OCI-LY3 (cell line): ENCODE data around the gene SF3B4.
A peak's percentile ranks its signal among the peaks of the same experiment; 100 is the strongest.
"Not testable (repeated sequence)": the region's sequence is repeated elsewhere in the genome, so short reads cannot be mapped to it uniquely, and the experiment has no call there.

Experiments
- H2AFZ ChIP-seq: fragments of 200-600, 300-600 bp; shearing (Covaris generic); 2 replicates; pipeline ENCODE4 v1.6.0; 2014; ENCODE audit warnings: antibody characterized with exemption, low read depth, low read length
- H3K27ac ChIP-seq: fragments of 200-600, 300-600 bp; sonication (generic); 2 replicates; pipeline ENCODE4 v1.5.1; 2014; ENCODE audit warnings: mild to moderate bottlenecking, low read length, moderate library complexity, mixed read lengths
- H3K27me3 ChIP-seq: fragments of 200-600, 300-600 bp; sonication (generic); 2 replicates; pipeline ENCODE4 v1.6.1; 2014; ENCODE audit warnings: low read depth, low read length, mixed read lengths
- H3K36me3 ChIP-seq: fragments of 200-600, 300-600 bp; sonication (generic); replicated peaks from 2 replicates; pipeline ENCODE3; 2014; ENCODE audit warnings: low read depth, low read length, mixed read lengths
- H3K4me1 ChIP-seq: fragments of 300-600, 200-600 bp; sonication (generic); 2 replicates; pipeline ENCODE4 v1.6.1; 2014; ENCODE audit warnings: low read length, mixed read lengths
- H3K4me2 ChIP-seq: fragments of 200-600, 300-600 bp; sonication (generic); 2 replicates; pipeline ENCODE4 v1.6.1; 2014; ENCODE audit warnings: low read length, mixed read lengths
- H3K4me3 ChIP-seq: fragments of 300-600, 200-600 bp; sonication (generic); 2 replicates; pipeline ENCODE4 v1.5.1; 2014; ENCODE audit warnings: antibody characterized with exemption, mild to moderate bottlenecking, low read length, moderate library complexity
- H3K79me2 ChIP-seq: fragments of 300-600, 200-600 bp; shearing (Covaris generic); 2 replicates; pipeline ENCODE4 v1.6.1; 2014; ENCODE audit warnings: mild to moderate bottlenecking, low read length, mixed read lengths
- H3K9ac ChIP-seq: fragments of 300-600, 200-600 bp; shearing (Covaris generic); 2 replicates; pipeline ENCODE4 v1.6.0; 2014; ENCODE audit warnings: mild to moderate bottlenecking, low read length, moderate library complexity
- H3K9me3 ChIP-seq: fragments of 200-600, 300-600 bp; shearing (Covaris generic); 2 replicates; pipeline ENCODE4 v1.6.1; 2014; ENCODE audit warnings: low read length, mixed read lengths; ENCODE audit not compliant: insufficient read depth
- H4K20me1 ChIP-seq: fragments of 200-600, 300-600 bp; sonication (generic); 2 replicates; pipeline ENCODE4 v1.6.1; 2016; ENCODE audit warnings: low read length, mixed read lengths; ENCODE audit not compliant: insufficient read depth
- CTCF ChIP-seq: fragments of 200-600, 300-600 bp; sonication (generic); IDR thresholded peaks from 2 replicates; pipeline ENCODE4 v1.5.1; 2014; ENCODE audit warnings: antibody characterized with exemption, low read length, low read depth
- EZH2phosphoT487 ChIP-seq: fragments of 200-600 bp; shearing (Covaris generic); IDR thresholded peaks from 2 replicates; pipeline ENCODE4 v1.6.1; 2018; ENCODE audit warnings: antibody characterized with exemption, mixed run types, low read depth

Gene SF3B4

GRCh38 chr1:149942885-149943284 is 15.3 kb upstream of the SF3B4 start:
- Histone ChIP-seq H3K4me1 (peaks cover 8% of the 10 kb centered on the region), H3K9ac (no peak overlapping the region), H2AFZ (no peak overlapping the region), H3K4me3 (no peak overlapping the region), H3K27me3 (no peaks in the 10 kb centered on the region), H3K79me2 (no peaks in the 10 kb centered on the region), H3K4me2 (no peak overlapping the region), H3K27ac (no peak overlapping the region), H4K20me1 (no peaks in the 10 kb centered on the region), H3K36me3 (peaks cover 3% of the 10 kb centered on the region), H3K9me3 (no peaks in the 10 kb centered on the region)
- TF ChIP-seq EZH2phosphoT487 (no peak), CTCF (no peak)

DNA sequence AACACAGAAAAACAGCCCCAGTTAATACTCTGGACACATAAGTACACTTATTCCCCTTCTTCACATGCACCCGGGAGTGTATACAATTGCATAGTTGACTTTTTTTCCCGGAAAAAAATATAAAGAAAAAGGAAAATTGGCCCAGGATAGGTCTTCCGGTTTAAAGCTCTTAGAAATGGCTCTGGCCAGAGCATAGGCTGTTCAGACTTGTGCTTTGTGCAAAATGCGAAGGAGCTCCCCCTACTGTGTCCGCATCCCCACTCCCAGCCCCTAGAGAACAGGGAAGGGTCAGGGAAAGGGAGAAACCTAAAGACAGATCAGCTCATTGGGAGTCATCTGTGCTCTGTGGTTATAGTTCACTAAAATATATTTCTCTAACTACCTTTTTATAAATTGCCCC is 14.6 kb upstream of the SF3B4 start:
- H3K4me1 ChIP-seq: peaks cover 14% of the 10 kb centered on the region
- no peaks in the 10 kb centered on the region for H3K79me2 ChIP-seq
- no peak overlapping the region for H3K4me2 ChIP-seq
- no peak overlapping the region for H3K4me3 ChIP-seq
- peaks cover 3% of the 10 kb centered on the region for H3K36me3 ChIP-seq
- H3K27ac ChIP-seq: no peak overlapping the region
- no peaks in the 10 kb centered on the region for H3K9me3 ChIP-seq
- no peak overlapping the region for H3K9ac ChIP-seq
- H3K27me3 ChIP-seq: no peaks in the 10 kb centered on the region
- TF ChIP-seq EZH2phosphoT487 (no peak), CTCF (no peak)
- H2AFZ ChIP-seq: no peak overlapping the region
- no peaks in the 10 kb centered on the region for H4K20me1 ChIP-seq

GRCh38 chr1:149940427-149940826 is 12.8 kb upstream of the SF3B4 start:
- Histone ChIP-seq H2AFZ (no peak overlapping the region), H3K4me3 (no peak overlapping the region), H3K79me2 (no peaks in the 10 kb centered on the region), H3K36me3 (peaks cover 3% of the 10 kb centered on the region), H3K9me3 (no peaks in the 10 kb centered on the region), H3K9ac (no peak overlapping the region), H3K27me3 (no peaks in the 10 kb centered on the region), H4K20me1 (no peaks in the 10 kb centered on the region), H3K4me1 (peaks cover 28% of the 10 kb centered on the region), H3K4me2 (no peak overlapping the region), H3K27ac (no peak overlapping the region)
- TF ChIP-seq CTCF (no peak), EZH2phosphoT487 (no peak)

DNA sequence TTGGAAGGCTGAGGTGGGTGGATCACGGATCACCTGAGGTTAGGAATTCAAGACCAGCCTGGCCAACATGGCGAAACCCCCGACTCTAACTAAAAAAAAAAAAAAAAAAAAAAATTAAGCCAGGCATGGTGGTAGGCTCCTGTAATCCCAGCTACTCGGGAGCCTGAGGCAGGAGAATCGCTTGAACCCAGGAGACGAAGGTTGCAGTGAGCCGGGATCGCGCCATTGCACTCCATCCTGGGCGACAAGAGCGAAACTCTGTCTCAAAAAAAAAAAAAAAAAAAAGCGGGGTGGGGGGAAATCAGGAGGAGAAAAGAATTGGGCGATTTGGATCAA is 11.0 kb upstream of the SF3B4 start:
- peaks cover 28% of the 10 kb centered on the region for H3K4me1 ChIP-seq
- not testable (repeated sequence) for H3K36me3 ChIP-seq, H2AFZ ChIP-seq, H3K9me3 ChIP-seq, H3K27me3 ChIP-seq, H3K79me2 ChIP-seq, H3K4me2 ChIP-seq, H3K4me3 ChIP-seq, H4K20me1 ChIP-seq, H3K9ac ChIP-seq, H3K27ac ChIP-seq

- no peak for TF ChIP-seq CTCF
- TF ChIP-seq EZH2phosphoT487: no peak
- no peak overlapping the region for H2AFZ ChIP-seq
- H3K27me3 ChIP-seq: no peaks in the 10 kb centered on the region
- H3K4me1 ChIP-seq: peaks cover 28% of the 10 kb centered on the region
- peak overlapping the region; percentile 43 for H3K4me2 ChIP-seq
- H3K9me3 ChIP-seq: no peaks in the 10 kb centered on the region
- no peak overlapping the region for H3K27ac ChIP-seq
- no peaks in the 10 kb centered on the region for H3K36me3 ChIP-seq
- H3K4me3 ChIP-seq: no peak overlapping the region
- H3K79me2 ChIP-seq: no peaks in the 10 kb centered on the region
- no peak overlapping the region for H3K9ac ChIP-seq
- H4K20me1 ChIP-seq: no peaks in the 10 kb centered on the region
Measured at GRCh38 chr1:149937759-149938158, 10.2 kb upstream of the SF3B4 start.
